K562 (cell line): ENCODE results near the gene CCDC47. TPM values are rescaled to one million over a fixed set of nuclear protein-coding genes. Genes with fewer than 3 reads are reported as not detected.

Source experiments
- ATAC-seq: fragments of 200-7000 bp; cut with Tn5 transposase; 3 replicates; pipeline ENCODE4 v1.9.1; 2020; ENCODE audit warnings: moderate library complexity
- BruUV-seq: library from RNA; stranded (reverse); fragments of 400-500 nt; replicated peaks from 2 replicates; lab custom pipeline; 2021; lab: Mats Ljungman, UMichigan
- CTCF ChIA-PET: fragments of 300-600 bp; formaldehyde crosslinking; extraction: SDS; loops from one replicate; lab custom pipeline; 2021; ENCODE audit warnings: low intra/inter-chr PET ratio; lab: Yijun Ruan, JAX
- POLR2A ChIA-PET: fragments of 300-600, 350-650 bp; sonication (Branson Sonifier 250); formaldehyde crosslinking; extraction: SDS; loops from one replicate; lab custom pipeline; 2021; ENCODE audit warnings: antibody characterized with exemption, inconsistent platforms; lab: Yijun Ruan, JAX
- DNase-seq, 4 experiments: peaks; one replicate each; pipeline versions ENCODE4 v3.0.0 to v3.0.0-alpha.2; 2011 to 2018; ENCODE audit warnings: low spot score in 3 of 4, mixed read lengths in 3 of 4; ENCODE audit errors: extremely low read depth in 1 of 4
- FAIRE-seq: peaks from 2 replicates; lab custom pipeline; 2011; peaks lifted over from hg19 to GRCh38; lab: Jason Lieb, UNC
- H2AFZ ChIP-seq: 2 replicates; pipeline ENCODE4 v1.6.0; 2011; ENCODE audit warnings: low read depth, low read length, control low read depth, inconsistent platforms
- H3K27ac ChIP-seq: fragments of 200-600 bp; 3 replicates; pipeline ENCODE4 v1.8.0; 2011; ENCODE audit warnings: low read depth, mild to moderate bottlenecking, control low read depth, inconsistent platforms, low read length, moderate library complexity, mixed read lengths; ENCODE audit errors: extremely low read depth
- H3K27me3 ChIP-seq, 2 experiments: fragments of 300-600 bp in 1 of 2; 2 replicates in 1 of 2; 3 replicates in 1 of 2; pipeline versions ENCODE4 v1.6.0 to v1.8.0; 2011; ENCODE audit warnings: inconsistent platforms in 2 of 2, low read length in 2 of 2, mild to moderate bottlenecking in 1 of 2, mixed read lengths in 1 of 2, moderate library complexity in 1 of 2; ENCODE audit not compliant: control insufficient read depth in 2 of 2, insufficient read depth in 2 of 2
- H3K36me3 ChIP-seq: fragments of 300-600 bp; 3 replicates; pipeline ENCODE4 v1.8.0; 2011; ENCODE audit warnings: mild to moderate bottlenecking, low read length, inconsistent platforms; ENCODE audit not compliant: control insufficient read depth, insufficient read depth
- H3K4me1 ChIP-seq, 2 experiments: fragments of 200-600 bp in 1 of 2; replicated peaks in 1 of 2; 2 replicates in 1 of 2; 3 replicates in 1 of 2; pipeline versions ENCODE4 v1.5.1 to v1.8.0; 2011; ENCODE audit warnings: inconsistent platforms in 2 of 2, low read length in 2 of 2, mild to moderate bottlenecking in 1 of 2, mixed read lengths in 1 of 2, moderate library complexity in 1 of 2; ENCODE audit not compliant: control insufficient read depth in 2 of 2, insufficient read depth in 2 of 2
- H3K4me2 ChIP-seq: 2 replicates; pipeline ENCODE4 v1.6.1; 2011; ENCODE audit warnings: low read length, control low read depth, inconsistent platforms, mixed read lengths; ENCODE audit not compliant: insufficient read depth
- H3K4me3 ChIP-seq: fragments of 200-600 bp; sonication (generic), shearing (Covaris generic); 2 replicates; pipeline ENCODE4 v1.5.1; 2016; ENCODE audit warnings: control low read depth, inconsistent platforms
- H3K79me2 ChIP-seq: fragments of 200-600 bp; 3 replicates; pipeline ENCODE4 v1.8.0; 2011; ENCODE audit warnings: low read length, inconsistent platforms; ENCODE audit not compliant: control insufficient read depth, insufficient read depth
- H3K9ac ChIP-seq, 2 experiments: 2 replicates each; pipeline versions ENCODE4 v1.6.0 to v1.6.1; 2011; ENCODE audit warnings: low read depth in 2 of 2, low read length in 2 of 2, control low read depth in 1 of 2, inconsistent platforms in 1 of 2, mild to moderate bottlenecking in 1 of 2, mixed read lengths in 1 of 2; ENCODE audit not compliant: insufficient read depth in 1 of 2
- H3K9me1 ChIP-seq: one replicate; pipeline ENCODE4 v1.6.0; 2011; ENCODE audit warnings: inconsistent platforms, mild to moderate bottlenecking, low read length, moderate library complexity; ENCODE audit not compliant: control insufficient read depth, insufficient read depth
- H3K9me3 ChIP-seq: replicated peaks from 2 replicates; pipeline ENCODE4 v1.5.1; 2011; ENCODE audit warnings: low read depth, low read length, inconsistent platforms; ENCODE audit not compliant: control insufficient read depth, insufficient read depth
- H4K20me1 ChIP-seq: replicated peaks from 2 replicates; pipeline ENCODE4 v1.6.1; 2011; ENCODE audit warnings: low read length, inconsistent platforms, mixed read lengths; ENCODE audit not compliant: control insufficient read depth, insufficient read depth
- ARNT ChIP-seq, 2 experiments: fragments of 450-650 bp; IDR thresholded peaks; 2 replicates each; pipeline ENCODE4 v1.6.1; 2016; ENCODE audit warnings: mild to moderate bottlenecking in 1 of 2
- CHD4 ChIP-seq: fragments of 200-600 bp; sonication (generic); IDR thresholded peaks from 3 replicates; pipeline ENCODE4 v1.6.1; 2012; ENCODE audit warnings: low read depth, mild to moderate bottlenecking, mixed read lengths, low read length, inconsistent platforms; ENCODE audit not compliant: insufficient read depth, insufficient replicate concordance, poor library complexity, severe bottlenecking
- E2F3 ChIP-seq: fragments of 250-450 bp; sonication (Bioruptor Pico); IDR thresholded peaks from 2 replicates; pipeline ENCODE4 v1.4.0; 2020; ENCODE audit warnings: mild to moderate bottlenecking
- EHMT2 ChIP-seq: fragments of 450-650 bp; IDR thresholded peaks from 2 replicates; pipeline ENCODE4 v1.6.1; 2018; ENCODE audit warnings: antibody characterized with exemption
- FOXP1 ChIP-seq: sonication (generic); formaldehyde crosslinking; IDR thresholded peaks from 2 replicates; pipeline ENCODE4 v1.8.0; 2022; ENCODE audit warnings: mild to moderate bottlenecking, missing genetic modification reagents
- RBM17 ChIP-seq: fragments of 200-400 bp; formaldehyde crosslinking; IDR thresholded peaks from 2 replicates; pipeline ENCODE4 v1.6.1; 2017; ENCODE audit warnings: low read depth, mild to moderate bottlenecking, low read length, borderline replicate concordance
- SMARCA4 ChIP-seq: fragments of 450-650 bp; IDR thresholded peaks from 2 replicates; pipeline ENCODE4 v1.6.1; 2016
- YBX1 ChIP-seq: fragments of 450-650 bp; IDR thresholded peaks from 2 replicates; pipeline ENCODE4 v1.7.1; 2016; ENCODE audit warnings: mild to moderate bottlenecking
- WGBS: fragments of 100-300 bp; shearing (Covaris generic); methylation state at CpG from one replicate; pipeline ENCODE4 v1.1.6; 2016; ENCODE audit warnings: low coverage, mixed read lengths; ENCODE audit not compliant: insufficient coverage; ENCODE audit errors: missing lambda C conversion rate; 5-methylcytosine and 5-hydroxymethylcytosine counted together
- in situ Hi-C: fragments of 300-500 bp; cut with MboI; formaldehyde crosslinking; loops from 4 replicates; pipeline ENCODE4 v1.15.0; 2018; ENCODE audit warnings: inconsistent platforms, mixed read lengths
- intact Hi-C: fragments of 100-400 bp; cut with micrococcal nuclease; formaldehyde crosslinking; loops from 2 replicates; pipeline ENCODE4 v1.14.2; 2022
- polyA plus RNA-seq, 8 experiments: library from polyadenylated mRNA; depleted of rRNA in 4 of 8; stranded (reverse) in 5 of 8; unstranded in 3 of 8; fragments of >200 nt; fragmentation: Nextera tagmentation in 2 of 8; fragmentation: Illumina TruSeq in 1 of 8; extraction: Ambion mirVana in 2 of 8; extraction: Trizol in 1 of 8; gene quantifications; 2 replicates each; pipeline versions ENCODE4 v1.2.1 to v1.2.3, GENCODE V29; 2011 to 2014; ENCODE audit warnings: inconsistent platforms in 1 of 8, missing spikeins in 1 of 8
- total RNA-seq, 7 experiments: library from RNA; depleted of rRNA in 6 of 7; stranded (reverse); fragments of >200 nt in 6 of 7; fragmentation: Illumina TruSeq in 2 of 7; extraction: Trizol in 2 of 7; gene quantifications; 2 replicates each; pipeline versions ENCODE4 v1.2.1 to v1.2.3, GENCODE V29; 2011 to 2021; ENCODE audit warnings: low replicate concordance in 1 of 7
- TF ChIP-seq, protein P1 (sequence below): sonication (generic); formaldehyde crosslinking; IDR thresholded peaks from 2 replicates; pipeline ENCODE4 v1.8.1; 2023; ENCODE audit warnings: mild to moderate bottlenecking, missing genetic modification reagents
- TF ChIP-seq, protein P2 (sequence below): fragments of 450-650 bp; formaldehyde crosslinking; IDR thresholded peaks from 2 replicates; pipeline ENCODE4 v1.4.0; 2020; ENCODE audit warnings: mild to moderate bottlenecking, mixed read lengths
- TF ChIP-seq, protein P3 (sequence below): fragments of 450-650 bp; IDR thresholded peaks from 2 replicates; pipeline ENCODE4 v1.6.1; 2017; ENCODE audit warnings: antibody characterized with exemption
- TF ChIP-seq, protein P4 (sequence below): fragments of 250-450 bp; sonication (Bioruptor Pico); IDR thresholded peaks from 2 replicates; pipeline ENCODE4 v1.5.0; 2020; ENCODE audit warnings: mild to moderate bottlenecking

Gene CCDC47
- total and polyA plus RNA-seq, 9 of the 15 experiments (the other 6 are each of a cell fraction or from before 2014, with no cell fraction given) = 15.5 to 162 (median 122) TPM

DNA sequence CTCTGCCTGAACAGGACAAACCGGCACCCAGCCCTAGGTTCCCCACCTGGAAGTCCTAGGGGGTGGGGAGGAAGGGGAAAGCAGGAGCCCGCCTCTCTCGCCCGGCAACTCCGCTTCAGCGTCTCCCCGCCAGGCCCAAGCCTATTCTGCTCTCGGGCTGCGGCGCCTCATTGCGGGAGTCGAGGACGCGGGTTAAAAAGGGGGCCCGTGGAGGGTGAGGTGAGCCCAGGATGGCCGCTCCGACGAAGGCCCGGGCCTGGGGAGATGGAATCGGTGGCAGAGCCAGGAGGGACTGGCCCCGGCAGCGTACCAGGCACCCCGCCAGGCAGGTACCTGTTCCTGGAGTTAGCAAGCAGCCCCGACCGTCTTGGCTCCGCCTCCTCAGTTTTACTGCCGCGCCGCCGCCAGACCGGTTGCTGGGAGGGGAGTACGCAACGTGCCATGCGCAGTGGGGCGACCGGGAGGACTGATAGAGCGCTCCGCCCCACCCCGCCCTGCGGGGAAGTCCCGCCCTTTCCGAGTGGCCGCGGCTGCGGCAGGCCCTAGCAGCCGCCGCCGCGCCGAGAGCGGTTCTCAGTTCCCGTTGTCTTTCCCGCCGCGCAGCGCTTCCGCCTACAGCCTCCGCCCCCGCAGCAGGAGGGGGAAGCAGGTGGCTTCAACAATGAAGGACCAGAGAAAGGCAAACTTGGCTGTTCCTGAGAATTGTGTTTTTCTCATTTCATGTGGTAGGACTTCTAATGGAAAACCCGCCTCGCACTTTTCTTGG lies 31.8 kb downstream of the CCDC47 start, which contains the start of gene STRADA (continued):
- TF ChIP-seq FOXP1 (CRISPR knock-in tag) (no peak), YBX1 (no peak)
- TF ChIP-seq, protein P1, sequence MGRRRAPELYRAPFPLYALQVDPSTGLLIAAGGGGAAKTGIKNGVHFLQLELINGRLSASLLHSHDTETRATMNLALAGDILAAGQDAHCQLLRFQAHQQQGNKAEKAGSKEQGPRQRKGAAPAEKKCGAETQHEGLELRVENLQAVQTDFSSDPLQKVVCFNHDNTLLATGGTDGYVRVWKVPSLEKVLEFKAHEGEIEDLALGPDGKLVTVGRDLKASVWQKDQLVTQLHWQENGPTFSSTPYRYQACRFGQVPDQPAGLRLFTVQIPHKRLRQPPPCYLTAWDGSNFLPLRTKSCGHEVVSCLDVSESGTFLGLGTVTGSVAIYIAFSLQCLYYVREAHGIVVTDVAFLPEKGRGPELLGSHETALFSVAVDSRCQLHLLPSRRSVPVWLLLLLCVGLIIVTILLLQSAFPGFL (CRISPR knock-in tag) = no peak
- TF ChIP-seq, protein P2, sequence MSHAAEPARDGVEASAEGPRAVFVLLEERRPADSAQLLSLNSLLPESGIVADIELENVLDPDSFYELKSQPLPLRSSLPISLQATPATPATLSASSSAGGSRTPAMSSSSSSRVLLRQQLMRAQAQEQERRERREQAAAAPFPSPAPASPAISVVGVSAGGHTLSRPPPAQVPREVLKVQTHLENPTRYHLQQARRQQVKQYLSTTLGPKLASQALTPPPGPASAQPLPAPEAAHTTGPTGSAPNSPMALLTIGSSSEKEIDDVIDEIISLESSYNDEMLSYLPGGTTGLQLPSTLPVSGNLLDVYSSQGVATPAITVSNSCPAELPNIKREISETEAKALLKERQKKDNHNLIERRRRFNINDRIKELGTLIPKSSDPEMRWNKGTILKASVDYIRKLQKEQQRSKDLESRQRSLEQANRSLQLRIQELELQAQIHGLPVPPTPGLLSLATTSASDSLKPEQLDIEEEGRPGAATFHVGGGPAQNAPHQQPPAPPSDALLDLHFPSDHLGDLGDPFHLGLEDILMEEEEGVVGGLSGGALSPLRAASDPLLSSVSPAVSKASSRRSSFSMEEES = no peak

DNA sequence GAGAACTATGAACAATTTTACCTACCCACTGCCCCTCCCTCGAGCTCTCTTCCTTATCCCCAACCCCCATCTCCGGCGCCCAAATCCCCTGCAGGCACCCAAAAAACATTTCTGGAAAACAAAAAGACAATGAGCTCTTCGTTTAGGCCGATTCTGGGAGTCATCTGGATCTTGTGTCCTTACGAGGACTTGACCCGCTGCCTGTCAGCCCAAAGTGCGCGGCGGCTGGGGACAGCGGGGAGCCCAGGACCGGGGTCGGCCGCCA lies 32.3 kb downstream of the CCDC47 start:
- H3K27ac ChIP-seq = peak overlapping the region; percentile 79
- in situ Hi-C loops = no loop called here
- BruUV-seq = no TSS peak
- TF ChIP-seq RBM17 = no peak
- TF ChIP-seq CHD4 = no peak
- no peak for TF ChIP-seq EHMT2
- TF ChIP-seq E2F3 (CRISPR knock-in tag) = no peak
- TF ChIP-seq SMARCA4 = no peak
- TF ChIP-seq, protein P3, sequence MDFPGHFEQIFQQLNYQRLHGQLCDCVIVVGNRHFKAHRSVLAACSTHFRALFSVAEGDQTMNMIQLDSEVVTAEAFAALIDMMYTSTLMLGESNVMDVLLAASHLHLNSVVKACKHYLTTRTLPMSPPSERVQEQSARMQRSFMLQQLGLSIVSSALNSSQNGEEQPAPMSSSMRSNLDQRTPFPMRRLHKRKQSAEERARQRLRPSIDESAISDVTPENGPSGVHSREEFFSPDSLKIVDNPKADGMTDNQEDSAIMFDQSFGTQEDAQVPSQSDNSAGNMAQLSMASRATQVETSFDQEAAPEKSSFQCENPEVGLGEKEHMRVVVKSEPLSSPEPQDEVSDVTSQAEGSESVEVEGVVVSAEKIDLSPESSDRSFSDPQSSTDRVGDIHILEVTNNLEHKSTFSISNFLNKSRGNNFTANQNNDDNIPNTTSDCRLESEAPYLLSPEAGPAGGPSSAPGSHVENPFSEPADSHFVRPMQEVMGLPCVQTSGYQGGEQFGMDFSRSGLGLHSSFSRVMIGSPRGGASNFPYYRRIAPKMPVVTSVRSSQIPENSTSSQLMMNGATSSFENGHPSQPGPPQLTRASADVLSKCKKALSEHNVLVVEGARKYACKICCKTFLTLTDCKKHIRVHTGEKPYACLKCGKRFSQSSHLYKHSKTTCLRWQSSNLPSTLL = no peak
- TF ChIP-seq, protein P4, sequence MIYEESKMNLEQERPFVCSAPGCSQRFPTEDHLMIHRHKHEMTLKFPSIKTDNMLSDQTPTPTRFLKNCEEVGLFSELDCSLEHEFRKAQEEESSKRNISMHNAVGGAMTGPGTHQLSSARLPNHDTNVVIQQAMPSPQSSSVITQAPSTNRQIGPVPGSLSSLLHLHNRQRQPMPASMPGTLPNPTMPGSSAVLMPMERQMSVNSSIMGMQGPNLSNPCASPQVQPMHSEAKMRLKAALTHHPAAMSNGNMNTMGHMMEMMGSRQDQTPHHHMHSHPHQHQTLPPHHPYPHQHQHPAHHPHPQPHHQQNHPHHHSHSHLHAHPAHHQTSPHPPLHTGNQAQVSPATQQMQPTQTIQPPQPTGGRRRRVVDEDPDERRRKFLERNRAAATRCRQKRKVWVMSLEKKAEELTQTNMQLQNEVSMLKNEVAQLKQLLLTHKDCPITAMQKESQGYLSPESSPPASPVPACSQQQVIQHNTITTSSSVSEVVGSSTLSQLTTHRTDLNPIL (CRISPR knock-in tag) = no peak
- no peak for TF ChIP-seq ARNT (IDR thresholded peaks at IDR 0.05)

More for the DNA sequence above, 32.3 kb downstream of the CCDC47 start:
- Histone ChIP-seq H3K4me1 (peaks cover 4 to 18% of the 10 kb centered on the region in 2 experiments; a peak in 3 of 5 replicates), H3K9me1 (no peaks in the 10 kb centered on the region), H3K4me2 (peak overlapping the region; percentile 76), H3K9me3 (no peaks in the 10 kb centered on the region), H3K36me3 (peaks cover 17% of the 10 kb centered on the region; the same call in 2 of the 3 replicates), H4K20me1 (no peaks in the 10 kb centered on the region), H2AFZ (peak overlapping the region; percentile 88), H3K79me2 (peaks cover 11% of the 10 kb centered on the region), H3K4me3 (peak overlapping the region; percentile 84), H3K9ac (peak overlapping the region; percentile 86 to 99), H3K27me3 (no peaks in the 10 kb centered on the region)
- CTCF ChIA-PET = no interaction called here
- peak in 2 of 4 experiments; percentile 52 to 54 for DNase-seq
- POLR2A ChIA-PET = interaction anchor here (0.6 to 2.6 kb wide), 5 partner anchors 9 to 32 kb away, joined by 3 to 33 read pairs (median 5); partner anchors contain the start of genes CCDC47 and DDX42
- peak; percentile 56 for ATAC-seq
- FAIRE-seq = no peak
- under 1% methylated on average over 13 of the region's 14 CpGs for WGBS
- intact Hi-C loops = no loop called here
